Cortex of kidney (tissue), 1 donor: ENCODE measurements around the gene MRPL43.

Experiments used
- DNase-seq: peaks from one replicate; lab custom pipeline; 2025; lab: John Stamatoyannopoulos, UW

The MRPL43 gene

GRCh38 chr10:101019440-101019703 lies 32.1 kb upstream of the MRPL43 start:
- DNase-seq = no peak

DNA sequence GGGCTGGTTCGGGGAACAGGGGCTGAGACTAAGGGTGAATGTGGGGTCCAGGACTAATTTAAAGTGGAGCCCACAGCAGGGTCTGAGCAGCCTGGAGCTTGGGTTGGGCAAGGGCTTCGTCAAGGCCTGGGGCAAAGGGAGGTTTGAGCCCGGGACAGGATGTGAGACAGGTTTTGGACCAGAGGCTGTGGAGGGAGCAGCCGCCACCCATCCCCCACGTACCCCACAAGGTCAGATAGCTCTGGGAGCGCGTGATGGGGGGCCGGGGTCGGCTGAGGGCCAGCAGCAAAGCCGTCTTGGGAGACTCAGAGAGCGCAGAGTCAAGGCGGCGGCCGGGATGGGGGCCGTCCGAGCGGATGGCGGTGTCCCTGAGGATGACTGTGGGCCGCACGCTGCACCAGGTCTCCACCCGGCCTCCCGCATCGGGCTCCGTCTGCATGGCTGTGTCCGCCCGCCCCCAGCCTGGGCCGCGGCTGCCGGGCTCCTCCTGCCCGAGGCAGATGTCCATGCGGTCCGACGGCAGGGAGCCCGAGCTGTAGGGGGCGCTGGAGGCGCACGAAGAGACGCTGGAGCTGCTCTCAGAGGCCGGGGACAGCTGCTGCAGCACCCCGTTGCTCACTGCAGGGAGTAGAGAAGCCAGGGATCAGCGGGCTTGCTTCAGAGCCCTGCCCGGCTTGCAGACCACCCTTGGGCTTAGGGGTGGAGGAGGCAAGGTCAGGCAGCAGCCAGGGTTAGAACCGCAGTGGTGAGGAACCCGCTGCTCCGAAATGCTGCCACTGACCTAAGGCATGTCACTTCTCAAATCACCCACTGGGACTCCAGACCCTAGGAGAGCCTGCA lies 31.5 kb upstream of the MRPL43 start:
- no peak for DNase-seq

DNA sequence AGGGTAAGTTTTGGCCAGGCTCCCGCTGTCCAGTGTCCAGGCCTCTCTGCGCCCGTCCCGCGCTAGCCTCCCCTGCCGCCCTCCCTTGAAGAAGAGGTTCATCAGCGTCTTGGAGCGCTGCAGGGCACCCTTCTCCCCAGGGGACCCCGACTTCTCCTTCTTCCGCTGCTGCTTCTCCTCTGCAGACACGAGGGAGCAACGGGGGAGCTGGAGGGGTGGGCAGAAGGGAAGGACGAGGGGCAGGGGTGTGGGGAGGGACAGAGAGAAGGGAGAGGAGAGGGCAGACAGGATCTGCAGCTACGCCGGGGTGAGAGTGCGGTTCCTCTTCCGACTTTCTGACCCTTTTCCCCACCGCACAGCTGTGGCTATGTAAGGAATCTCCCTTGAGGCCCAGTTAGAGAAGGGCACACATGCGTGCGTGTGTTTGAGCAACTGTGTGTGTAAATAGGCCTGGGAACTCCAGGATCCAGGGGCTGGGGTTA lies 30.9 kb upstream of the MRPL43 start:
- DNase-seq = no peak

GRCh38 chr10:101016814-101017213 lies 29.5 kb upstream of the MRPL43 start:
- no peak for DNase-seq

- no peak for DNase-seq
These were observed 28.3 kb upstream of the MRPL43 start for GRCh38 chr10:101015582-101015973.

- DNase-seq = no peak
These were observed 27.8 kb upstream of the MRPL43 start for GRCh38 chr10:101014966-101015581.

DNA sequence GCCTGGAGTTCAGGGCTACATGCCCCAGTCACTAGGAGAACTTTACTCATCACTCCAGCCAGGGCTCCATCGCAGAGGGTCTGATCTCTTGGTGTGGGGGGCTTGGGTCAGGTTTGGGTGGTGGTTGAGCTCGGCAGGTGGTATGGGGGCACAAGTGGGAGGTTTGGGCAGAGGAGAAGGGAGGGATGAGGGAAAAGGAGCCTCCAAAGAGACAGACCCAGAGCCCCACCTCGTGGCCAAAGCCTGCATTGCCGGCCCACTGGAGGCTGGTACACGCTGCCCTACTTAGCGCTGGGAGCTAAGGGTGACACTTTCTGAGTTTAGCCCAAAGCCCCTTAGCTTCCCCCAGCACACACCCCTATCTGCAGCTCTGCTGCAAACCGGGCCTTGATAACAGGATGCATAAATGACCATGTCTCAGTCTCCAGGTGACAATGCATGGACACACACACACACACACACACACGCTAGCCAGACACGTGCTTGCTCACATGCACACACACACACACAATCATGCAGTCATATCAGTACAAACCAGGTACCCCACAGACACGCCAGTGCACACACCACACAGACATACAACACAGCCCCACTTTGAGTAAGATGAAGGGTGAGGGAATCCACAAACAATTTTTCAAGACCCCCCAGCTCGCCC lies 27.1 kb upstream of the MRPL43 start:
- DNase-seq = no peak

DNA sequence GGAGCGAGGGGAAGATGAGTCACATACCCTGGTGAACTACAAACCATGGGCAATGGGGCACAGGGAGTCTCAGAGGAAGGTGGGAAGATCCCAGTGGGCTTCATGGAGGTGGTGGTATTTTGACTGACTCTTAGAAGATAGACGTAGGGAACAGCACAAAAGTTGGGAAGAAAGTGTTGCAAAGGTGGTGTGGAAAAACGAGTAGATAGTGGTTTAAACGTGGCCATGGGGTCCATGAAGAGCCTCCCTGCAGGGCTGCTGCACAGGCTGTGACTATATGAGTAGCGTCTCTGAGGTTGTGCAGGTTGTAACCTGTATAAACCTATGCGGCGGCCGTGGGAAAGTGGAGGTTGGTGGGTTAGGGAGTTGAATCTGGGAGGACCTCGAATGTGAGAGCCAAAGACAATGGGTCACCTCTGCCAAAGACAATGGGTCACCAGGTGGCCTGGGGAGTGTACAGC lies 26.1 kb upstream of the MRPL43 start:
- DNase-seq = no peak

DNA sequence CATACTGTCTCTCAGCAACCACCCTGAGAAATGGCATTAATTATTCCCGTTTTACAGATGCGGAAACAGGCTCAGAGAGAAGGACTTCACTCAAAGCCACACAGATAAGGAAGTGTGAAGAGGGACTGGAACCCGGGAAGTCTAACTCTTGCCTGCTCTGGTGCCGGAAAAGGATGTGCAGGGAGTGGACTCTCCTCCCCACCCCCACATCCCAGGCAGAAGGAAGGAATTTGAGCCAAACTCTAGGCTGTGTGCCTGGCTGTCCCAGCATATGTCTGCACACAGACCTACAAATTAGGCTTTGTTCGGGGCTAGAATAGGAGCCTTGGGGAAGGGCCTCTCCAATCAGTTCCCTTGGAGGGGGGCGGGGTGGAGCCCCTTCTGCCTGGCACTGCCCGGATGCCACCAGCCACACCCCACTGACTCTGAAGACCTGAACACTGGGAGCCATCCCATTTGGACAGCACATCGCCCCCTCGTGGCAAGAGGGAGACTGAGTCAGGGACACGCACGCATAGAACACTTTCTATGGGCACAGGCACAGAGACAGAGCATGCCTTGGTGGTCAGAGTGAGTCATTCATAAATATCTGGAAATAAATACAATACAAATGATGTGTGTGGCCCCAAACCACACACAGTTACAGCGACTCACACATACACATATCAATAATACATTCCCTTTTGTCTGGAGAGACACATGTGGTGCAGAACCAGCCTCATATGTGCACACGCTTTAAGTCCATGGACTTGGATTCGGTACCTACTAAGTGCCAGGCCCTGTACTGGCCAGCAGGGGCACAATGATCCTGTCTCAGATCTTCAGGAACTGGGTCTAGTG lies 25.4 kb upstream of the MRPL43 start:
- no peak for DNase-seq

DNA sequence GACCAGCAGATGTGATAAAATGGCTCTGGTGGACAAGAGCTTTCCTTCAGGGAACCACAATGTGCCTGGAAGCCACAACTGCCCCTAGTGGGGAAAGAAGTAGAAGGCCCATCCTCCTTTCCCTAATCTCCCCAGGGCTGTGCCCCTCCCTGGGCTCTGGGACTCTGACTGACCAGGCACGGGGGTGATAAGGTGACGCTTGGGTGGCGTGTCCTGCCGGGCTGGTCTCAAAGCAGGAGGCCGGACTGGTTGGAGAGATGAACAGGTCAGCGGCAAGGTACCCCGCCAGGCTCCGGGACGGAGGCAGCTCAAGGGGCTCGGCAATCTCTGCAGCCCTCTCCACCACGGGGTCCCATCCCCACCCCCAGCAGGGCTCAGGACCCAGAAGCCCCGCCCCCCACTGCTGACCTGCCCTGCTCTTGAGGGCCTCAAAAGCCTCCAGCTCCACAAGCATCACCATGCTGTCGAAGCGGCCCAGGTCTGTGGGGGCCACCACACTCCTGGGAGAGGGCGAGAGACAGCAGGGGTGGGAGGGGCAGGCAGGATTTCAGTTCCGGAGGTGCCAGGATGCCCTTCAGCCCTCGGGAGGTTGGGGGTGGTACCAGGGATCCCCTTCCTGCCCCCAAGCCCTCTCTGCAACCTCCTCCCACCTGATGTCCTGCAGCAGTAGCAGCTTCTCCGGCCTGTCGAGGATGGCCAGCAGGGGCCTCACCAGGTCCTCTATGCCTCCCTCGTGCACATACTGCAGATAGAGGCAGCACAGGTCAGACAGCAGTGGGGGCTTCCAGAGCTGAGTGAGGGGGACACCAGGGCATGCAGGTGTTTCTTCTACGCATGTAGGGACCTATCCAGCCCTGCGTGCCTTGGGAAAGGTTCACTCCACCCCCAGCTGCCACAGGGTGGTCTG lies 24.5 kb upstream of the MRPL43 start:
- DNase-seq = no peak

DNA sequence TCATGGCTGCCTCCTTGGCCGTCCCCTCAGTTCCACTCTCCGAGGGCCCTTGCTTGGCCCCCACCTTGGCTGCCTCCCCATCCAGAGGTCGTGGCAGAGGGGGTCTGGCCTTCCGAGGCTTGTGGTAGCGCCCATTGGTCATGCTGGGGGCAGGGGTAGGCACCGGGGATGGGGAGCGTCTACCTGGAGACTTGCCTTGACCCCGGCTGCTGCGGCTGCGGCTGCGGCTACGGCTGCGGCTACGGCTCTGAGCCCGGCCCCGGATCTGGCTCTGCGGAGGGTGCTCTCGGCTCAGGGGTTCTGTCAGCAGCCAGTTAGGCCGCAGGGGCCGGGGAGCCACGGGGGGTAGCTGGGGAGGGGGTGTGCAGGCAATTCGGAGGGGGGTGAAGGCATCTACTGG lies 23.0 kb upstream of the MRPL43 start:
- DNase-seq = no peak

GRCh38 chr10:101008823-101009423 lies 21.6 kb upstream of the MRPL43 start:
- DNase-seq = no peak

DNA sequence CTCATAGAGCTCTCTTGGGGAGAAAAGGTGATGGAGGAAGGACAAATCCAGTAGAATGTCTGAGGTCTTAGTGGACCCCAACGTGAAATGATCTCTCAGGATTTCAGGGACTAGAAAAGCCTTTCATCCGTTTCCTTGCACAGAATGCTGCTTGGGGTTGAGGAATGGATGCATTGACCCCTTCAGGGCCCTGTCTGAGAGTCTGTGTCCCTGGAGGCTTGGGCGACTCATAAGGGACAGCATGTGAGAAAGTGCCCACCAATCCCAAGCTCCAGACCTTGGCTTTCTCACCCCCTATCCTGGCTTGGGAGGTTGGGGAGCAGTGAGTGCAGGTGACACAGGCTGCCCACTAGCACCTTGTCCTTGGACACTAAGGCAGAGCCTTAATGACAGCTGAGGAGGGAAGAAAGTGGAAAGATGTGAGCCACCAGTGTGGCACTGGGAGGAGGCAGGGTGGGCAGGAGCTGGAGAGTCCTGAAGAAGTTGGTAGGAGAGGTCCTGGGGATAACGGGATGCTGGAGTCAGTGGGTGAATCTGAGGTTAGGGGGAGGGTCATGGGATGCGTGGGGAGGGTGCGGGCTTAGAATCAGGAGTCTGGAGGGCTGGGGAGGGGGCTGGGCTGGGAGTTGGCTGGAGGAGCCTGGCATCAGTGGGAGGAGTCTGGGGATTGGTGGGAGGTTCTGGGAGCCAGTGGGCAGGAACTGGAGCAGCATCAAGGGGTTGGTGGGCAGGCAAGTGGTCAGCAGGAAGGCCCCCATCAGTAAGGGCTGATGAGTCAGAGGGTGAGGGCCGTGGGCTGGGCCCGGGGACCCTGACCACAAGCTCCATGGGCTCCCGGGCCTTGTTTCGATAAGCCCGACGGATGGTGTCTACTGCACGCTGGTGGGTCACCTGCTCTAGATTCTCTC lies 20.9 kb upstream of the MRPL43 start:
- no peak for DNase-seq

DNA sequence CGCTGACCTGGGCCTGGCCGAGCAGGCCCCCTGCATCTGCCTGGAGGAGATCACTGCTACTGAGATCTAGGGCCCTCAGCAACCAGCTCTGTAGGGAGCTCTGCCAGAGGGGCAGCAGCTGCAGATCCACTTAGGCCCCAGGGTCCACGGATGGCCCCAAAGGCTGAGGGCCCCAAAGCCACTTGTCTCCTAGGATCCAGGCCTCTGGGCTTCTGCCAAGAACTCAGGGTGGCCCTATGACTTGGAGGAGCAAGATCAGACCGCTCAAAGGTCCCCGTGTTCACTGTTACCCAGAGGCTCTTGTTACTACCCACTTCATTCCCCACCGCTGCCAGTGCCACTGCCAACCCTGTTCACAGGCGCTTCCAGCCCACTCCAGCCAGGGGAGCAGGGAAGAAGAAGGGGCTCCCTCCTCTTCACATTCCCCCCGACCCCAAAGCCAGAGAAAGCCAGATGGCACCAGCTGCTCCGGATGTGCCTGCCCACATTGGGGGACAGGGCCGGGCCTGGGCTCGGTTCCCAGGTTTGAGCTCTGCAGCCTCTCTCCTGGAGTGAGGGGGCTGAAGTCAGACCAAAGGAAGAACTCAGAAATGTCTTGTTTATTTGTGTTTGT lies 19.9 kb upstream of the MRPL43 start:
- DNase-seq = no peak

- DNase-seq = no peak
These were observed 19.3 kb upstream of the MRPL43 start for GRCh38 chr10:101006593-101007098.

- DNase-seq = no peak
These were observed 18.7 kb upstream of the MRPL43 start for GRCh38 chr10:101005869-101006567.

DNA sequence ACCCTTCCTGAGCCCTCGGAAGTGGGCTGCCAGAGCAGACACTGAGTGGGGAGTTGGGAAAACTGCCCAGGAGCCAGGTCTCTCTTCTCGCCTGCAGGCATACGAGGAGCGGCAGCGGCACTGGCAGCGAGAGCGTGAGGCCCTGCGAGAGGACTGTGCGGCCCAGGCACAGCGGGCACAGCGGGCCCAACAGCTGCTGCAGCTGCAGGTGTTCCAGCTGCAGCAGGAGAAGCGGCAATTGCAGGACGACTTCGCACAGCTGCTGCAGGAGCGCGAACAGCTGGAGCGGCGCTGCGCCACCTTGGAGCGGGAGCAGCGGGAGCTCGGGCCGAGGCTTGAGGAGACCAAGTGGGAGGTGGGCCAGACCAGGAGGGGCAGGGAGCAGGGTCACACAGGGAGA lies 18.1 kb upstream of the MRPL43 start:
- DNase-seq = no peak

GRCh38 chr10:101003639-101004206 lies 16.4 kb upstream of the MRPL43 start:
- DNase-seq = no peak
